SW480 (cell line): ENCODE data around the gene GIMAP1.

ENCODE experiments used
- DNase-seq: peaks from one replicate; pipeline ENCODE4 v3.0.0-alpha.2; 2016; ENCODE audit warnings: low spot score

GIMAP1 gene

GRCh38 chr7:150748376-150748775 lies 32.0 kb downstream of the GIMAP1 start:
- DNase-seq, result no peak

- no peak for DNase-seq
These were observed 35.3 kb downstream of the GIMAP1 start for GRCh38 chr7:150751702-150752101.

GRCh38 chr7:150753239-150753638 lies 36.8 kb downstream of the GIMAP1 start:
- no peak for DNase-seq

- peak; percentile 6 for DNase-seq
These were observed 37.6 kb downstream of the GIMAP1 start for GRCh38 chr7:150753826-150754603.

- DNase-seq, result no peak
These were observed 38.5 kb downstream of the GIMAP1 start for GRCh38 chr7:150754951-150755350.

GRCh38 chr7:150755473-150756099 lies 39.2 kb downstream of the GIMAP1 start:
- DNase-seq, result no peak

GRCh38 chr7:150756166-150756565 lies 39.8 kb downstream of the GIMAP1 start:
- DNase-seq, result no peak

GRCh38 chr7:150756858-150757257 lies 40.4 kb downstream of the GIMAP1 start:
- DNase-seq, result peak; percentile 13

GRCh38 chr7:150759479-150759878 lies 43.1 kb downstream of the GIMAP1 start:
- DNase-seq, result no peak

- no peak for DNase-seq
These were observed 49.9 kb downstream of the GIMAP1 start for GRCh38 chr7:150766334-150766709.

GRCh38 chr7:150769768-150770167 lies 53.4 kb downstream of the GIMAP1 start:
- DNase-seq, result no peak
